GM23248 (cell line): ENCODE measurements around the gene CAMK1D.

Source experiments
- EZH2 ChIP-seq: fragments of 200-600 bp; sonication (generic); IDR thresholded peaks from 2 replicates; pipeline ENCODE4 v1.6.1; 2018; ENCODE audit warnings: antibody characterized with exemption, mild to moderate bottlenecking; ENCODE audit not compliant: insufficient read depth, poor library complexity, severe bottlenecking
- EZH2phosphoT487 ChIP-seq: fragments of 200-600 bp; sonication (generic); IDR thresholded peaks from 2 replicates; pipeline ENCODE4 v1.6.1; 2018; ENCODE audit warnings: antibody characterized with exemption, moderate library complexity, mild to moderate bottlenecking, low read depth; ENCODE audit not compliant: insufficient read depth

DNA sequence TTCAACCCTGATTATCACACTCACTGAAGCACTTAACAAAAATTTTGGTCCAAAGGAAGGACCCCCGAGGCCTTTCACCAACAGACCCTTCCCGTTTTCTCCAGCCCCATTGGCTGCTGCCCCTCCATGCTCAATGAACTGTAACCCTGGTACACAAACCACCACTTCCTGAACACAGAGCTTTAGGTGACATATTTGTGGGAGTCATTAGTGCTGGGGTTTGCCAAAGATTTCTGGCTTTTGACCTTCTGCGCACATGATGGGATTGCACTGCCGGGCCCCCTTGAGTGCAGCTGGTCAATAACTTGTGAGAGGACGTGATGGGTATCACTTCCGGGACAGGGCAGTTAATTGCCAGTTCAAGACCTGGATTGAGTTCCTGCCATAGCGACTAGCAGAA lies 9.0 kb upstream of the CAMK1D start:
- no peak for TF ChIP-seq EZH2phosphoT487
- TF ChIP-seq EZH2, result no peak
